HG03432 (cell line): ENCODE data around the gene LILRA6.
"Not testable (repeated sequence)": the region's sequence is repeated elsewhere in the genome, so short reads cannot be mapped to it uniquely, and the experiment has no call there.

Experiments used
- ATAC-seq: cut with Tn5 transposase; IDR thresholded peaks from one replicate; pipeline ENCODE4 v1.9.1; 2021; ENCODE audit warnings: mild to moderate bottlenecking, moderate library complexity; ENCODE audit not compliant: unreplicated experiment

LILRA6 gene

GRCh38 chr19:54242646-54243045 lies at the start of gene LILRA6:
LILRA6 (minus strand) TSS chr19:54242790.
- not testable (repeated sequence) for ATAC-seq

- not testable (repeated sequence) for ATAC-seq
Observed at GRCh38 chr19:54289160-54289559, 46.6 kb upstream of the LILRA6 start.

GRCh38 chr19:54287456-54287855 lies 44.9 kb upstream of the LILRA6 start:
- no peak for ATAC-seq

GRCh38 chr19:54286283-54286682 lies 43.7 kb upstream of the LILRA6 start:
- ATAC-seq = not testable (repeated sequence)

GRCh38 chr19:54285427-54286056 lies 43.0 kb upstream of the LILRA6 start:
- ATAC-seq = not testable (repeated sequence)

- no peak for ATAC-seq
Observed at GRCh38 chr19:54282686-54283470, 40.3 kb upstream of the LILRA6 start.

- ATAC-seq = not testable (repeated sequence)
Observed at GRCh38 chr19:54281729-54282075, 39.1 kb upstream of the LILRA6 start.

GRCh38 chr19:54281007-54281728 lies 38.6 kb upstream of the LILRA6 start, which contains the start of gene LILRB2:
LILRB2 (minus strand) TSS chr19:54281110; CDS start chr19:54280496, 614 bp downstream.
- ATAC-seq = no peak

- ATAC-seq = not testable (repeated sequence)
Observed at GRCh38 chr19:54280441-54280840, 37.9 kb upstream of the LILRA6 start.

- not testable (repeated sequence) for ATAC-seq
Observed at GRCh38 chr19:54280025-54280424, 37.4 kb upstream of the LILRA6 start.

- no peak for ATAC-seq
Observed at GRCh38 chr19:54279406-54279962, 36.9 kb upstream of the LILRA6 start.

- ATAC-seq = not testable (repeated sequence)
Observed at GRCh38 chr19:54278571-54279195, 36.1 kb upstream of the LILRA6 start.

GRCh38 chr19:54278056-54278455 lies 35.5 kb upstream of the LILRA6 start:
- not testable (repeated sequence) for ATAC-seq

GRCh38 chr19:54277111-54277615 lies 34.6 kb upstream of the LILRA6 start:
- ATAC-seq = not testable (repeated sequence)

- no peak for ATAC-seq
Observed at GRCh38 chr19:54275951-54276350, 33.4 kb upstream of the LILRA6 start.

GRCh38 chr19:54274516-54274915 lies 31.9 kb upstream of the LILRA6 start:
- ATAC-seq = not testable (repeated sequence)

- no peak for ATAC-seq
Observed at GRCh38 chr19:54273821-54274220, 31.2 kb upstream of the LILRA6 start.

- not testable (repeated sequence) for ATAC-seq
Observed at GRCh38 chr19:54272181-54272580, 29.6 kb upstream of the LILRA6 start.

- not testable (repeated sequence) for ATAC-seq
Observed at GRCh38 chr19:54271587-54271986, 29.0 kb upstream of the LILRA6 start.

GRCh38 chr19:54271106-54271505 lies 28.5 kb upstream of the LILRA6 start:
- no peak for ATAC-seq
